LoVo (cell line): ENCODE data around the gene TMPRSS4.

ENCODE experiments used
- DNase-seq: peaks from one replicate; pipeline ENCODE4 v3.0.0-alpha.2; 2016; ENCODE audit warnings: low spot score

Gene TMPRSS4

DNA sequence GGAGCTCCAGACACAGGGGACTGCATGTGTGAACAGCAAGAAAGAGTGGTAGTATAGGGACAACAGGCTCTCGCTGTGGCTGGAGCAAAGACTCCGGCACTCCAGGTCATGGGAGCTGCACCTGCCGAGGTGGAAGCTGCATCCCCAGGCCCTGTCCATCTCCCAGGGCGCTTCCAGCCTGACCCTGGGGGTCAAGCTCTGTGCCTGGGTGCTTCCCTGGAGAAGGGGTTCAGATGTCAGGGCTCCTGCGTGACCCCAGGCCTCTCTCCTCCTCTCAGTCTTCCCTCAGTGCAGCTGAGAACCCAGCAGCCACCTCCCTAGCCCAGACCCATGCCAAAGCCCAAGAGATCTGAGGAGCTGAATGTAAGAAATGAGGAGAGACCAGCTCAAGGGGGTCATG is 3.4 kb downstream of the TMPRSS4 start:
- DNase-seq = no peak

DNA sequence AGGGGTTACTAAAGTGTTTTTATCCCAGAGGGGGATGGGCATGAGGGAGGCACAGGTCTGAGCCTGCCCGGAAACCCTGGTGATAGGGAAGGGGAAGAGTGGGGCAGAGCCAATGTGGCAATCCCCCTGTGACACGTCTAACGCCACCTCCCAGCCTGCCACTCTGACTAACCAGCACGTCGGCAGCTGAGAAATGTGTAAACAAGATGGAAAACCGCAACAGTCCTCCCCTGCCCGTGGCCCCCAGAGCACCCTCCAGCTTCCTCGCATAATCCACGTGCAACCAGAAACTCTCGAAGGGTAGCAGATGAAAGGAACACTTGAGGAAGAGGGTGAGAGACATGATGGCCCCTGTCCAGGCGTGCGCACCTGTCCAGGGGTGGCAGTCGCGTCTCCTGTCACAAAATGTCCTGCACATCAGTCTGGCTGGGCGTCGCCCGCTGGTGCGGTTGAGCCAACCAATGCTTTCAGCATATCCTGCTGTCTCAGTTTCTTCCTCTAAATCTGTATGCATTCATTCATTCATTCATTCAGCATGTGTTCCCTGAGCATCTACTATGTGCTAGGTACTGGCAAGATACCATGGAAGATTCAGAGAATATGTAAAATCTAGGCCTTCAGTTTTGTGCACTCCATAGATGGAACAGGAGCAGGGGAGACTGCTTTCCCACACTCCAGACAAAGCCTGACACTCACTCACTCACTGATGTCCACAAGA is 4.5 kb downstream of the TMPRSS4 start:
- no peak for DNase-seq

DNA sequence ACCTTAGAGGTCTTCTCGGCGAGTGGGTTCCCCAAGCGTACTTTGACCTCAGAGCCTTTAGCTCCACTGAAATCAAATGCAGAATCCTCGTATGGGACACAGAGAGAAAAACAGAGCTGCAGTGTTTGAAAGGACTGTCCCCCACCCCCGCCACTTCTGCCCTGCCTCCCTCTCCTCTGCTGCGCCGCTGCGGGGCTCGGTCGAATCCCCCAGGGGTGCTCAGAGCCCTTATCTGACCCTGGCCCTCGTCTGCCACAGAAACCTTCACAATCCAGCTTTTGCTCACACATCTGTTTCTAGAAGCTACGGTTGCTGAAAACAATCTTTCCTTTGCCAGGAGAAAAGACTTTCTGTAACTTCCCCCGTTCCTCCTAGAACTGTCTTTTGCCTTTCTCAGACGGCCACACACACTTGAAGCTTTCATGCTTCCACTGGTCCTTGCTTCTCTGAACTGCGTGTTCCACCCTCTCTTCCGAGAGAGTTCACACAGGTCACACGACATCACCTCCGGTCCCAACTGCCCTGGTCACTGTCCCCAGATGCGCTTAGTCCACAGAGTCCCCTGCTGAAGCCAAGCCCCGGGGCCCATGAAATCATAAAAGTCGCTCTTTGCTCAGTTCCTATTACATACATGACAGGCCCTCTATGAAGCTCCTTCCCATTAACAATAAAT is 6.1 kb downstream of the TMPRSS4 start:
- no peak for DNase-seq

DNA sequence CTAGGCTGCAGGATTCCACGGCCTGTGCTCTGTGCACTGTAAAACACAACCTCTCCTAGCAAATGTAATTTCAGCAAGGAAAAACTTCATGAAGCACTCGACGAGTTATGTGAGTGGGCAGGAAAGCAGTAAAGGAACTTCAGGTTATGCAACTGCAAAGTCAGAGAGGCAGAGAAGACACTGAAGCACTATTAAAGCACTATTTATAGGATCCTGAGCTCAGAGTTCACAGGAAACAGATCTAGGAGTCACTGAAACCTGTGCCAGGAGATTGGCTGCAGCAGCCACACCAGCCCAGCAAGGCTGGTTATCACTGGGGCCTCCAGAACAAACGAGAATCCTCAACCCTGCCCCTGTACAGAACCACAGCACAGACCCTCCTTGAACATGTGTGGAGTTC is 7.4 kb downstream of the TMPRSS4 start:
- DNase-seq = peak; percentile 14

DNA sequence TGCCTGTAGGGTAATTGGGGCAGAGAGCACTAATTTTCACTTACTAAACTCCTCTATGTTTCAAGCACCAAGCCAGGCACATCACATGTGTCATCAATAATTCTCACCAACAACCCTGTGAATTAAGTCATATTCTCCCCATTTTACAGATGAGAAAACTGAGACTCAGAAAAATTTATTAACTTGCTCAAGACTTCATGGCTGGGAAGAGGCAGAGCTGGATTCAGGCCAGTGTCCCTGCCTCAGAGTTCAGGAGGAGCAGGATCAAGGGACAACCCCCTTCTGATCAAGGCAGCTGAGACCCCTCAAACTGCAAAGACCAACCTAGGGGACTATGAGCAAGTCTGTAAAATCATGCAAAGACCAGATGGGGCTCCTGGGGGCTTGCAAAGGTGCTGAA is 7.8 kb downstream of the TMPRSS4 start:
- DNase-seq = no peak

DNA sequence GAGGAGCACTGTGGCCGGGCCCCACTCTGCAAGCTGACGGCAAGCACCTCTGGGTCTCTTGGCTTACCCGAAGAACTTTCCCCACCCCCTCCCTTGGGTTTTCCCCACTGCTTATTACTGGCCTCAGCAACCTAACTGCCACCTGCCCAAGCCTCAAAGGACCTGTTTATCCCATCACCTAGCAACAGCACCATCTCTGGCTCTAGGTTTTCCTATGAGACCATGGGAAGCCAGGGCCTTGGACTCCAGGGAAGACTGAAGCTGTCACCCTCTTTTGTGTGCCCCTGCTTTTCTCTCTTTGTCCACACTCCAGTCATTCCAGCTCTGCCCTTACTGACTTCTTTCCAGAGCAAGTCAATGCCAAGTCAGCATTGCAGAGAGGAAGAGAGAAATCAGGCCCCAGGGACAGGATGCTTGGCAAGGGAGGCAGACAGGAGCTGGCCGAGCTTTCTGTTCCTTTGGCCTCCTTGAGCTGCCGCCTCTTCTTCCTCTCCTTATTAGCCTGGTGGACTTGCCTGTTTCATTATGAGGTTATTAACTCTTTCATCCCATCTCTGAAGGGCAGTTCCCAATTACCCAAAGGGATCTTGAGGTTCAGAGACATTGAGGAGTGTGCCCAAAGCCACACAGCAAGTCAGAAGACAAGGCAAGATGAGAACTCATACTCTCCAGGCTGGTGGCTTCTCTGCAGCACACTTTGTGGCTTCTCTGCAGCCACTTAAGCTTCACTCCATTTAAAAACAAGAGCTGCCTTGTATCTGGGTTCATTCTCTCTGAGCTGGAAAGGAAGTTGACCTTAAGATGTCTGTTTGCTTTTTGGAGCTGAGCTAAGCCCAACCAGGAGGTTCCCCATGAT is 10.3 kb downstream of the TMPRSS4 start, which contains the start of gene SMIM35:
Gene SMIM35, minus strand, starts transcription at position 51 of the 856 bp plus-strand sequence. CDS start 206 bp downstream, outside the sequence.
- DNase-seq = no peak

DNA sequence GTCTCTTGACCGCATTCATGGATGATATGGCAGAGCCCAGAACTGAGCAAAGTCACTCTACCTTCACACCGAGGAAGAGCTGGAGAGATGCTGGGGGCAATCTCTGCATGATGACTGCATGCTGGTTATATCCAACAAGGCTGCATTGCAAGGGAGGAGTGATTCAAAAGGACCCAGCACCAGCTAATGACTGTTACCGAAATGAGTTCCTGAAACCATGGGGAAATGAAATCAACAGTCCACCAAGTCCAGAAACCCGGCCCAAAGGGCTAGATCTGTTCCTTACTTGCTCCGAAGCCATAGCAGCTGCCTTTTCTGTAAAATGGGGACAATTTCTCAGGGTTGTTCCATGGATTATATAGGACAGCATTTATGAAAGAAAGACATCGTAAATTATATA is 11.1 kb downstream of the TMPRSS4 start:
- DNase-seq = no peak

DNA sequence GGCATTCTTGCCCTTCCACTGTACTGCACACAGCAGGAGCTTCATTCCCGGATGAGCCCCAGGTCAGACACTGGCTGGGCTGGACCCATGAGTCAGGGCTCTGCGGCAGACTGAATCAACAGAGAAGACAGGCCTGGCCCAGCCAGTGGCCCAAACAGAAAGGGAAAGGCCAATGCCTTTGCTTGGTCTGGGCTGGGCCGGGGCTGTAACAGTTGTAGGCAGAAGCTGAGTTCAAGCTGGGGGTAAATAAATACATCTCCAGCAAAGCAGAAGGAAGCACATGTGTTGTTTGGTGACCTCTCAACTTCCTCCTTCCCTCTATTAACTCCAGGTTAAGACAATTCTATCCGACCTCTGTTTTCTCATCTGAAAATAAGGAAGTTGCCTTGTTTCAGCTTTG is 11.7 kb downstream of the TMPRSS4 start:
- DNase-seq = peak; percentile 3

DNA sequence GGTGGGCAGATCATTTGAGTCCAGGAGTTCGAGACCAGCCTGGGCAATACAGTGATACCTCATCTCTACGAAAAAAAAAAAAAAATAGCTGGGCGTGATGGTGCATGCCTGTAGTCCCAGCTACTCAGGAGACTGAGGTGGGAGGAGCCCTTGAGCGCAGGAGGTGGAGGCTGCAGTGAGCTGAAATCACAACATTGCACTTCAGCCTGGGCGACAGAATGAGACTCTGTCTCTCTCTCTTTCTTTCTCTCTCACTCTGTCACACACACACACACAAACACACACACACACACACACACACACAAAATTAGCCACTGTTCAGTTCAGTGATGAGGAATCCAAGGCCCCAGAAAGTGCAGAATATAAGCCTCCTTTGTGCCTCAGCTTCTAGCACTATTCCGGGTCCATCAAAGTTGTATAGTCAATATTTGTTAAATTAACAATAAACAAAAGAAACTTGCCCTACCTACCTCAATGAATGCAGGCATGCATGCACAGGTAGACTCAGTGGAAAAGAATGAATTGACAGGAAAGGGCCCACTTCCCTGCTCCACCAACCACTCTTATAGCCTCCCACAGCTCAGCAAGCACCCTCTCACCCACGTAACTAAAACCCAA is 13.8 kb downstream of the TMPRSS4 start:
- DNase-seq = no peak

DNA sequence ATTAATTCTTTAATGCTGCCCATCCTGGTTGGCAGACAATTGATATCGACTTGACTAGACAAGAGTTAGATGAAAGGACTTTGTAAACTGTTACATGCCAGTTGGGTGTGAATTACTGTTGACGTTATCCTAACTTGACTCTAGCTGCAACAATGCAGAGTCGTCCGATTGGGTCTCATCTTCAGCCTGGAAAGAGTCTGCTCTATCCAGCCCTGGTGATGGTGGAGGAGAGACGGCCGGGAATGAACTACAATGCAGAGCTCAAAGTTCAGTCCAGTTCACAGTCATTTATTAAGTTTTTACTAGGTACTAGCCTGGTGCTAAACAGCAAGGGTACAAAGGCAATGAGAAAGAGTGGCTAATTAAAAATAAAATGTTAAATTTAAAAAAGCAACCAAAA is 14.8 kb downstream of the TMPRSS4 start:
- DNase-seq = no peak

DNA sequence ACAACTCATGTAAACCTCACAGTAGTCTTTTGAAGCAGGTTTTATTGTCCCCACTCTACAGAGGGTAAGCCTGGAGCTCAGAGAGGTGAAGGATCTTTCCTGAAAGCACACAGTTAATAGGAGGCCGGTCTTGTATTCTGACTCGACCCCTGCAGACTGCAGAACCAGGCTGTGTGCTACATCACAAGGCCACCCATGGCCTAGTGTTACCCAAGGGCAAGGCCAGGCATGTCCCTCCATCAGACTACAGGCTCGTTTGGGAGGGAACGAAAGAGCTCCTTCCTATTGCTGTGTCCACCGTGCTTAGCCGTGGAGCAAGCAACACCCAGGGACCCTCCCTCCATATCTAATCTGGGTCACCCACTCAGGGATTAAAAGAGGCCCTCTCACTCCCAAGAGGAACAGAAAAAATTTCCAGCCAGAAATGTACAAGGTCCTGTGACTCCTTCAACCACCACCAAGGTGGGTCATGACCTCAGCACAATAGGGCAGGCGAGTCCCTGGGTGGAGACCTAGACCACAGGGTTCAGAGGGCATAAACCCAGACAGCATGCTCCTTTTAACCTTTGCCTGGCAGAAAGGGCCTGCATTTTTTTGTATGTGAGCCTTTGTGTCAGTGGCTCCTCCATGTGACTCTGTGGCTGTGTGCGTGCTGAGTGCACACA is 16.2 kb downstream of the TMPRSS4 start:
- DNase-seq = no peak

DNA sequence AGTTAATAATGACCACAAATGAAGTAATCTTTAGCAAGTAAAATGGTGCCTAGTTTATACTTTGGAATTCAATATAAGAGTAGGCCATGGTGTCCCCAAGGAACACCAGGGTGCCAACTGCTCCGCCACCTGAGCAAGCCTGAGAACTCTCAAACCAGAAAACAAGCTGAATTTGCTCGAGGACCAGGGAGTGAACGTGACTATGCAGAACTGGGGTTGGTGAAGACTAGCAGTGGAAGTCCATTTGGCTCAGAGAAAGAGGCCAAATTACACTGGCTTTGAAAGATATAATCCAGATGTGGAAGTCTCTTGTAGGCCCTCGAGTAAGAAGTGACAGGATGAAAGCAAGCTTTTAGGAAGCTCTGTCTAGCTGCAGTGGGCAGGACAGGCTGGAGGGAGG is 18.6 kb downstream of the TMPRSS4 start:
- DNase-seq = no peak

DNA sequence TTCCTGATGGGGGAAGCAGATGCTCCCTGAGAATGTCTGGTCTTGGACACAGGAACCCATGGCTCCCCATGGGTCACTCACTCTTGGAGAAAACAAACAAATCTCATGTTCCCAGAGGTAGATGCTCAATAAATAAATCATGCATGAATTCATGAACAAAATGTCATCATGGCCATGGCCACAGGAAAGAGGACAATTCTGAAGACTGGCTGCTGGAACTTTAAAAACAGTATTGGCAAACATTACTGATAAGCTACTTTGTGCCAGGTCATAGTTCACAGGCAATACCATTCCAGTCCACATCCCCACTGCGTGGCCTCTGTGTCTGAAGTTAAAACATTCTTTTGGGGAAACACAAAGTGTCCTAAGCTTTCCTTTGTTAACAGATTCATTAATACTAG is 19.1 kb downstream of the TMPRSS4 start:
- no peak for DNase-seq

DNA sequence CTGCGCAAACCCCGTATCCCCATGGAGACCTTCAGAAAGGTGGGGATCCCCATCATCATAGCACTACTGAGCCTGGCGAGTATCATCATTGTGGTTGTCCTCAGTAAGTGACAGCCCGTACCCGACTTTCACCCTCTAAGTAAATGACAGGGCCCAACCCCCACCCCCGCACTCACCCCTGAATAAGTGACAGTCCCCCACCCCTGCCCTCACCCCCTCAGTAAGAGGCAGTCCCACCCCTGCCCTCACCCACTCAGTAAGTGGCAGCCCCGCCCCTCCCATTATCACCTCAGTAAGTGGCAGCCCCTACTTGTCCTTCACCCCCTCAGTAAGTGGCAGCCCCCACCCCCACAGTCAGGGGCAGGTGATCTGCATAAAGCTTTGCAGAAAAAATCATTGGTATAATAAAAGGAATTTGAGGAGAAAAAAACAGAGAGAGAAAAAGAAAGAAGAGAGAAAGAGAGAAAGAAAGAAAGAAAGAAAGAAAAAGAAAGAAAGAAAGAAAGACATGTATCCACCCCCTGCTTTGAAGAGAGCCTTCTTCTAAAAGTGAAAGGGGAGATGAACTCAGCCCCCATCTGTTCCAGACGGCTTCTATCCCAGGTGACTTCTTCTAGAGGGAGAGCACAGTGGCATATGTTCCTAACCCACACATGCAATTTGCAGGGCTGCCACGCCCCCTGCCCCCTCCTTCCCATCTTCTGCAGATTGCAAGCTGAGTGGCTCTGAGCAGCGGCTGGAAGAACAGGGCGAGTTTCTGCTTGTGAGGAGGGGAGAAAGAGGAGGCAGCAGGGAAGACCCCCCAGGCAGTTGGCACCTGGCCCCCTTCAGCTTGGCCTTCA is 22.3 kb downstream of the TMPRSS4 start:
- no peak for DNase-seq

DNA sequence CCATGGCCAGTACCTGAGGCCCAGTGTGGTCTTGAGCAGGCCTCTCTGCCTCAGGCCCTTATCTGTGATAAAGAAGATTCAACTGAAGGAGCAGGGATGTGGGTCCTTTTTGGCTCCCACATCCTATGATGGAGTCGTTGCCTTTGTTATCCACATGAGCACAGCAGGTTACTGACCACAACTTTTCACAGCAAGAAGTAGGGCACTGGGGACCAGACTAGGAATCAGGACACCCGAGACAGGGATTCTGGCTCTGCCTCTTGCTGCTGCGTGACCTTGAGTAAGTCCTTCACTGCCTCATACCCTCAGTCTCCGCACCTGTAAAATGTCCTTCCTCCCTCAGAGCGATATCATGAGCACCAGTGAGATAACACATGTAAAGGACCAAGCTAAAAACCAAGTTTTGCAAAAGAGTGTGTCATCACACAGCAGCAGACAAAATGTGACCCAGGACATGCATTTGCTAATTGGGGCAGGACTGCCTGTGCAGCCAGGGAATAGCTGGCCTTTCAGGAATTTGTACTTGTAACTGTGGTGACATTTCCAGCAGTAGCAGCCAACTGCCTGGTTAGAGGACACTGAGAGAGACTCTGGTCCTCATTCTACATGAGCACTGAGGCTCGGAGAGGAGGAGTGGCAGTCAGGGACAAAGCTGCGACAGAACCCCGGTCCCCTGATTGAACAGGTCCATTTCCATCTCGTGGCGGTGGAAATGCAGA is 23.1 kb downstream of the TMPRSS4 start:
- DNase-seq = no peak

DNA sequence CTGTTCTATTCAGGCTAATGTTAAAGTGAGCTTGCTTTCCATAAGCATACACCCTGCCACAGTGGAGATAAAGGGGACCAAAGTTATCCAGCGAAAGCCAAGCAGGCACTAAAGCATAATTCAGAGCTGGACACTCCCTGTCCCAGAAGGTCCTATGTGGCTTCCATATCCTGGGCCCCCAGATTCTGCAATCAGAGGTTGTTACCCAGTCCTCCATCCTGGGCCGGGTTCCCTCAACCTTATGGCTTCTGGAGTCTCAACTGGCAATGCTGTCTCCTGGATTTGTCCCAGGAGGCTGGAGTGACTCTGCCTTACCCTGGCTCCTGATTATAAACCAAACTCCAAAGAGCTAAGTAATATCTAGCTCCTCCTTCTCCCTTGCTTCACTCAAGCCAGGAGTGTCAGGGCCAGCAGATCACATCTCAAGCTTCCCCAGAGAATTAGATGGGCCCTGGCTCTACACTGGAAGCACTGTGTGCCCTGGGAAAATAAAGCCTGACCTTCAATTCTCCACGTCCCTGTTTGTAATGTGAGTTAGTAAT is 23.9 kb downstream of the TMPRSS4 start:
- DNase-seq = no peak

DNA sequence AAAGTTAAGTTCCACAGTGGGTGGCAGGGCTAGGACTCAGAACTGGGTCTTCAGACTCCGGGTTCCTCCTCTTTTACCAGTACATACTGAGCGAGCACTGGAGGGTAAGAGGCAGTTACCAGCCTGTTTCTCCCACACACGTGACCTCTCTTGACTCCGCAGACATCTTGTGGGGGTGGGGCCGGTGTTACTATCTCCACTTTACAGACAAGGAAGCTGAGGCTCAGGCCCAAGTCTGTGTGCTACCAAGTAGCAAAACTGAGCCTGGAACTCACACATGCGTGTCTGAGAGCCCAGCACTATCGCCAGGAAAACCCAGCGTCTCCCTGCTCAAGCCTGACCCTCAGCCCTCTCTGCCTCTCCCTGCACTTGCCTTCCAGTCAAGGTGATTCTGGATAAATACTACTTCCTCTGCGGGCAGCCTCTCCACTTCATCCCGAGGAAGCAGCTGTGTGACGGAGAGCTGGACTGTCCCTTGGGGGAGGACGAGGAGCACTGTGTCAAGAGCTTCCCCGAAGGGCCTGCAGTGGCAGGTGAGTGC is 25.9 kb downstream of the TMPRSS4 start:
- DNase-seq = no peak

DNA sequence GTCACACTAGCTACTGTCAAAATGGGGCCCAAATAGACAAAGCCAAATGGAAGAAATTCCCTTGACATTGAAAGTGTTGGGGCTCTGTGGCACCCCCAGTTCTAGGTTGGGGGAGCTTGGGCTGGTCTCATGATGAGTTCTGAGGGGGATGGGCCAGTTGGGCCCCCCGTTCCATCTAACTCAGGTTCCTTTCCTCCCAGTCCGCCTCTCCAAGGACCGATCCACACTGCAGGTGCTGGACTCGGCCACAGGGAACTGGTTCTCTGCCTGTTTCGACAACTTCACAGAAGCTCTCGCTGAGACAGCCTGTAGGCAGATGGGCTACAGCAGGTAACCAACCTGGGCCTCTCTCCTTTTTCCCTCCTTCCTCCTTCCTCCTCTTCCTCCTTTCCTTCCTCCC is 27.6 kb downstream of the TMPRSS4 start:
- DNase-seq = no peak

DNA sequence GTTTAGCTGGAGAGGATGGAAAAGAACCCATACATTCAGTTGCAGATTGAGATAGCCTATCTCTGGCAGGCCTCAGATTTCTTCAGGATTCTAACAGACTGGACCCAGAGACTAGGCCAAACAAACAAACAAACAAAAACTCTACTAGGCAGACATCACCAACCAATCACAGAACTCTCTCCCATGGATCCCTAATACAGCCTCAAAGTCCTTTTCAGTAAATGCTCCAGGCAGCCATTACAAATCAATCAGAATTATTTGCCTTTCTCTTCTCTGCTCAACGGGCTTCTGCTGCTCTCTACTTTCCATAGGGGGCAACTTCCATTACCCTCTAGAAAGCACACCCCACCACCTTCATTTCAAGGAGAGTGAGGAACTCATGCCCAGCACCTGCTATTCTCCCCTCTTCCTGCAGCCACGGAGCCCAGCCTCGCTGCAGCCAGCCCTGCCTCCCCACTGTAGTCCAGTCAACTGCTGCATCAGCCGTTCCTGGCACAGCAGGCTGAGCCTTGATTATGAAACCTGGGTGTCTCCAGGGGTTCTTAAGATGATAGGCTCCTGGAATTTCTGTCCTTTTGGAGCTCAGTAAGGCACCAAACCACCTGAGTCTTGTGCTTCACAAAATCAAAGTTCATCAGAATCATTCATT is 28.9 kb downstream of the TMPRSS4 start:
- DNase-seq = no peak
